ENCODE results near the gene UBR2.
"Not testable (repeated sequence)": the region's sequence is repeated elsewhere in the genome, so short reads cannot be mapped to it uniquely, and the experiment has no call there.

Gene UBR2

GRCh38 chr6:42555477-42556457 is 8.1 kb upstream of the UBR2 start:
- DNase-seq: peak; percentile 47

DNA sequence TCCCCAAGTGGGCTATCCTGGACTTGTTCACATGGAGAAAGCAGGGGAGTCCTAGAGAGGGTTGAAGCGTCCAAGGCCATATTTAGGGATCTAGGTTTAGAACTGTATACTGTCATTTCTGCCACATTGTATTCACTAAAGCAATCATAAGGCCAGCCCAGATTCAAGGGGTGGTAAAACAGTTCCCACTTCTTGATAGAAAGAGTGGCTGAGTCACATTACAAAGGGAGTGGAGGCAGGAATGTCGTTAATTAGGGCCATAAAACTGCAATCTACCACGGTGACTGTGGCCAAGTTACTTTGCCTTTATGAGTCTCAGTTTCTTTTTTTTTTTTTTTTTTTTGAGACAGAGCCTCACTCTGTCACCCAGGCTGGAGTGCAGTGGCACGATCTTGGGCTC is 7.4 kb upstream of the UBR2 start:
- DNase-seq: no peak

DNA sequence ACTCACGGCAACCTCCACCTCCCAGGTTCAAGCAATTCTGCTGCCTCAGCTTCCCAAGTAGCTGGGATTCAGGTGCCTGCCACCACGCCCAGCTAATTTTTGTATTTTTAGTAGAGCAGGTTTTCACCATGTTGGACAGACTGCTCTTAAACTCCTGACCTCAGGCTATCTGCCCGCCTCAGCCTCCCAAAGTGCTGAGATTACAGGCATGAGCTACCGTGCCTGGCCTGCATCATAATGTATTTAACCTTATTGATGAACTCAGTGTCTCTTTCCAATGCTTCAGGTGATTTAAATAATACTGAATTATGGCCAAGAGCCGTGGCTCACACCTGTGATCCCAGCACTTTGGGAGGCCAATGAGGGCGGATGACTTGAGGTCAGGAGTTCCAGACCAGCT is 4.6 kb upstream of the UBR2 start:
- not testable (repeated sequence) for DNase-seq

DNA sequence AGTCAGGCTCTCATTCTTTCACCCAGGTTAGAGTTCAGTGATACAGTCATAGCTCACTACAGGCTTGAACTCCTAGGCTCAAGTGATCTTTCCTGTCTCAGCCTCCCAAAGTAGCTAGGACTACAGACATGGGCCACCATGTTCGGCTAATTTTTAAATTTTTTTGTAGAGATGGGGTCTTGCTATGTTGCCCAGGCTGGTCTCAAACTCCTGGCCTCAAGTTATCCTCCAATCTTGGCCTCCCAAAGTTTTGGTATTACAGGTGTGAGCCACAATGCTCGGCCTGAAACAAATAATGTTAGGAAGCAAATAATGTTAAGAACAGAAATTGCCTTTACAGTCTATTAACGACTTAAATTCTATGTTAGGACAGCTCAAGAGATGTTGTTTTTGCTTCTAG is 1.8 kb upstream of the UBR2 start:
- DNase-seq: no peak

GRCh38 chr6:42562788-42563405 is 932 bp upstream of the UBR2 start:
- DNase-seq: no peak

DNA sequence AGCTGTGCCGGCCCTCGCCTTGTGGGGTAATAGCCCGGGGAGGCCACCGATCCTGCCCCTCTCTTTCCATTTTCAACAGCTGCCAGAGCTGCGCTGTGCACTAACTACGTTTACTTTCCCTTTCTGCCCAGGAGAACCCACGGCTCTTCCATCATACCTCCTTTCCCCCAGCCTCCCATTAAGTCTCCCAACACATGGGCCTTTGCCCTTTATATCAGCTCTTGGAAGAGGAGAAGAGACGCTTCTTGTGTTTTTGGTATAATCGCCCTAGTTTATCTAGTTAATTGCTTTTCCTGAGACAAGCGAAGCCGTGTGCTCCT is 637 bp downstream of the UBR2 start:
- DNase-seq: no peak

- no peak for DNase-seq
Measured at GRCh38 chr6:42565823-42566613, 2.2 kb downstream of the UBR2 start.

DNA sequence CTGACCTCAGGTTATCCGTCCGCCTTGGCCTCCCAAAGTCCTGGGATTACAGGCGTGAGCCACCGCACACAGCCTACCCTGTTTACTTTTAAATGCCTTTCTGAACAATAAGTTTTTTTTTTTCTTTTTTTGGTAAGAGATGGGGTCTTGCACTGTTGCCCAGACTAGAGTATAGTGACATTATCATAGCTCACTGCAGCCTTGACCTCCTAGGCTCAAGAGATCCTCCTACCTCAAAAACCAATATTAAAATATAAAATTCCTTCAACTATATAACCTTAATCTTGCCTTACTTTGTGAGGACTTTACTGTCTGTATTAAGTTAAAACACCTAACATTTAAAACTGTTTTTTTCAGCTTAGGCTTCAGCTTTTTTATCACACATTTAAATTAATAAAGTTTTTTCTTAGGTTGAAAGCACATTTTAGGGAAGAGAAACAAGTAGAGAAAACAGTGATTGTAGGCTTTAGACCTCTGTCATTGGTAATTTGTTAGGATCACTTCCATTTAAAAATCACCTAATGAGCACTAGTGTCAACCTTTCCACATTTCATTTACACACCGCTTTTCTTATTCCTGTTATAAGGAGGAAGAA is 2.9 kb downstream of the UBR2 start:
- no peak for DNase-seq

GRCh38 chr6:42567237-42567636 is 3.4 kb downstream of the UBR2 start:
- DNase-seq: not testable (repeated sequence)

- DNase-seq: peak; percentile 98
Measured at GRCh38 chr6:42569102-42570028, 5.5 kb downstream of the UBR2 start.

- DNase-seq: no peak
Measured at GRCh38 chr6:42571611-42572342, 7.9 kb downstream of the UBR2 start.

DNA sequence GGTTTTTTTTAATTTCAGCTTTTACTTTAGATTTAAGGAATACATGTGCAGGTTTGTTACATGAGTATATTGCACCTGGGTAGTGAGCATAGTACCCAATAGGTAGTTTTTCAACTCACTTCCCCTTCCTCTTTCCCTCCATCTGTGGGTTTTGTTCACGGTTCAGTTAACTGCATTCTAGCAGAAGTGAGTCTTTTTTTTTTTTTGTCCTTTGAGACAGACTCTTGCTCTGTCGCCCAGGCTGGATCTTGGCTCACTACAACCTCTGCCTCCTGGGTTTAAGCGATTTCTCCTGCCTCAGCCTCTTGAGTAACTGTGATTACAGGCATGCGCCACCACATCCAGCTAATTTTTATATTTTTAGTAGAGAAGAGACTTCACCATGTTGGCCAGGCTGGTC is 8.7 kb downstream of the UBR2 start:
- DNase-seq: no peak

GRCh38 chr6:42576538-42576937 is 12.7 kb downstream of the UBR2 start:
- DNase-seq: not testable (repeated sequence)

GRCh38 chr6:42598300-42598699 is 34.5 kb downstream of the UBR2 start:
- DNase-seq: no peak

DNA sequence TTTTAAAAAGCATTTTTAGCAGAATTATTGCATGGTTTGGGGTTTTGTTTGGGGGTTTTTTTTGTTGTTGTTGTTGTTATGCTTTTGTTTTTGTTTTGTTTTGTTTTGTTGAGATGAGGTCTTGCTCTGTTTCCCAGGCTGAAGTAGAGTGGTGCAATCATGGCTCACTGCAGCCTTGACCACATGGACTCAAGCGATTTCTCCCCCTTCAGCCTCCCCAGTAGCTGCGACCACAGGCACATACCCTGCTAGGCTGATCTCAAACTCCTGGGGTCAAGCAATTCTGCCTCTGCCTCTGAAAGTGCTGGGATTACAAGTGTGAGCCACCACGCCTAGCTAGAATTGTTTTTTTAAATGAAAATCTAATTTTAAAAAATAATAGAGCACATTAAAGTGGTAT is 35.7 kb downstream of the UBR2 start:
- no peak for DNase-seq

GRCh38 chr6:42604150-42604549 is 40.3 kb downstream of the UBR2 start:
- no peak for DNase-seq

- not testable (repeated sequence) for DNase-seq
Measured at GRCh38 chr6:42604699-42605098, 40.9 kb downstream of the UBR2 start.

DNA sequence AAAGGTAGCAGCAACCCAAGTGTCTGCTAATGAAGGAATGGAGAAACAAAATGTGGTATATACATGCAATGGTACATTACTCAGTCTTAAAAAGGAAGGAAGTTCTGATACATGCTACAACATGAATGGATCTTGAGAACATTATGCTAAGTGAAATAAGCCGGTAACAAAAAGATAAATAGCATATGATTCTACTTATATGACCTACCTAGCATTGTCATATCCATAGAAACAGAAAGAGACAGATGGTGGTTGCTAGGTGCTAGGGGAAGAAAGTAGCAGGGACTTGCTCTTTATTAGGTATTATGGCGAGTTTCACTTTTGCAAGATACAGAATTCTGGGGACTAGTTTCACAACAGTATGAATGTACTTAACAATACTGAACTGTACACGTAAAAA is 46.6 kb downstream of the UBR2 start:
- DNase-seq: no peak

GRCh38 chr6:42615518-42615917 is 51.7 kb downstream of the UBR2 start:
- no peak for DNase-seq

- peak; percentile 22 for DNase-seq
Measured at GRCh38 chr6:42616716-42617115, 52.9 kb downstream of the UBR2 start.

DNA sequence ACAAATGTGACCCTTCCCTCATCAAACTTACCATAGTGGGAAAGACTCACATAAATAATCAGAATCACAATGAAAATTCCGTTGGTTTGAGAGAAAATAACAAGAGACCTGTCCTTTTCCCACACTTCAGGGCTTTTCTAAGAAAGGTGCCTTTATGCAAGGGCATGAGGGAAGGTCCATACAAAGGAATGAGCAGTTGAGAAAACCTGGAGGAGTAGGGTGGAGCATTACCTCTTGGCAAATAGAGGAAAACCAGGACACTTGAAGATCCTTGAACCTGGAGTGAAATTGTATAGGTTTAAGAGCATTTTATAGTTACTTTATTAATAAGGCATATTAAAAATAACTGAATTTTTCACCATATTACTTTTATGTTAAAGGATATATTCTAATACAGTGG is 54.3 kb downstream of the UBR2 start:
- no peak for DNase-seq

Data from fibroblast of skin of right biceps (primary cell).